Endothelial cell of umbilical vein (primary cell): ENCODE measurements around the gene RAP1GDS1. TPM values are rescaled to one million over a fixed set of nuclear protein-coding genes. Genes with fewer than 3 reads are reported as not detected.
"Not testable (repeated sequence)": the region's sequence is repeated elsewhere in the genome, so short reads cannot be mapped to it uniquely, and the experiment has no call there.

Experiments
- BruUV-seq: library from RNA; stranded (reverse); fragments of 400-500 nt; replicated peaks from 2 replicates; lab custom pipeline; 2021; lab: Mats Ljungman, UMichigan
- CTCF ChIA-PET: fragments of 300-600, 350-600 bp; sonication (Branson Sonifier 250); formaldehyde crosslinking; loops from one replicate; lab custom pipeline; 2021; ENCODE audit warnings: antibody characterized with exemption, inconsistent platforms; lab: Charles Lee
- POLR2A ChIA-PET: fragments of 300-600, 350-600 bp; sonication (Branson Sonifier 250); formaldehyde crosslinking; loops from one replicate; lab custom pipeline; 2021; ENCODE audit warnings: antibody characterized with exemption, inconsistent platforms; lab: Charles Lee
- DNase-seq: peaks from one replicate; pipeline ENCODE4 v3.0.0-alpha.2; 2011; ENCODE audit warnings: low read depth, low spot score
- FAIRE-seq: peaks from 2 replicates; lab custom pipeline; 2011; peaks lifted over from hg19 to GRCh38; lab: Jason Lieb, UNC
- H2AFZ ChIP-seq: 2 replicates; pipeline ENCODE4 v1.6.0; 2012; ENCODE audit warnings: low read depth, low read length, control low read depth, inconsistent platforms
- H3K27ac ChIP-seq: 2 replicates; pipeline ENCODE4 v1.5.1; 2011; ENCODE audit warnings: low read depth, mild to moderate bottlenecking, control low read depth, low read length, moderate library complexity; ENCODE audit not compliant: insufficient read depth
- H3K27me3 ChIP-seq, 2 experiments: 2 replicates each; pipeline versions ENCODE4 v1.6.0 to v1.6.1; 2011; ENCODE audit warnings: low read length in 2 of 2, mixed read lengths in 1 of 2; ENCODE audit not compliant: control insufficient read depth in 2 of 2, insufficient read depth in 2 of 2
- H3K36me3 ChIP-seq, 2 experiments: 2 replicates in 1 of 2; 3 replicates in 1 of 2; pipeline ENCODE4 v1.5.1; 2011; ENCODE audit warnings: low read length in 2 of 2, mild to moderate bottlenecking in 1 of 2, moderate library complexity in 1 of 2; ENCODE audit not compliant: control insufficient read depth in 2 of 2, insufficient read depth in 2 of 2; ENCODE audit errors: extremely low read depth in 1 of 2
- H3K4me1 ChIP-seq: 3 replicates; pipeline ENCODE4 v1.5.1; 2011; ENCODE audit warnings: mild to moderate bottlenecking, low read length; ENCODE audit not compliant: control insufficient read depth, insufficient read depth; ENCODE audit errors: extremely low read depth
- H3K4me2 ChIP-seq: 2 replicates; pipeline ENCODE4 v1.6.1; 2011; ENCODE audit warnings: low read length, control low read depth, mixed read lengths; ENCODE audit not compliant: insufficient read depth
- H3K4me3 ChIP-seq, 3 experiments: fragments of 200-600 bp in 1 of 3; sonication (generic), shearing (Covaris generic) in 1 of 3; replicated peaks in 1 of 3; 2 replicates each; pipeline ENCODE4 v1.5.1; 2011 to 2016; ENCODE audit warnings: control low read depth in 3 of 3, low read length in 3 of 3, mild to moderate bottlenecking in 2 of 3, inconsistent platforms in 1 of 3, low read depth in 1 of 3, moderate library complexity in 1 of 3; ENCODE audit not compliant: insufficient read depth in 1 of 3
- H3K79me2 ChIP-seq: 2 replicates; pipeline ENCODE4 v1.6.0; 2012; ENCODE audit warnings: low read length, inconsistent platforms; ENCODE audit not compliant: control insufficient read depth, insufficient read depth
- H3K9ac ChIP-seq: replicated peaks from 2 replicates; pipeline ENCODE3; 2011; ENCODE audit warnings: low read length, control low read depth; ENCODE audit not compliant: insufficient read depth; ENCODE audit errors: extremely low read depth
- H3K9me1 ChIP-seq: replicated peaks from 3 replicates; pipeline ENCODE4 v1.6.0; 2011; ENCODE audit warnings: mild to moderate bottlenecking, low read length; ENCODE audit not compliant: control insufficient read depth, insufficient read depth; ENCODE audit errors: extremely low read depth
- H3K9me3 ChIP-seq: replicated peaks from 2 replicates; pipeline ENCODE4 v1.5.1; 2012; ENCODE audit warnings: low read length, inconsistent platforms; ENCODE audit not compliant: control insufficient read depth, insufficient read depth
- H4K20me1 ChIP-seq: replicated peaks from 2 replicates; pipeline ENCODE3; 2011; ENCODE audit warnings: mild to moderate bottlenecking, low read length; ENCODE audit not compliant: control insufficient read depth, insufficient read depth; ENCODE audit errors: extremely low read depth
- CTCF ChIP-seq, 2 donors: IDR thresholded peaks; 1 replicate in 1 of 2; 2 replicates in 1 of 2; pipeline ENCODE4 v1.5.1; 2011; ENCODE audit warnings: low read length in 2 of 2, mild to moderate bottlenecking in 2 of 2, moderate library complexity in 2 of 2, control low read depth in 1 of 2, inconsistent platforms in 1 of 2, low read depth in 1 of 2; ENCODE audit not compliant: insufficient read depth in 1 of 2; ENCODE audit errors: extremely low read depth in 1 of 2
- EZH2 ChIP-seq: IDR thresholded peaks from 2 replicates; pipeline ENCODE4 v1.6.1; 2012; ENCODE audit warnings: borderline replicate concordance, low read depth, mild to moderate bottlenecking, moderate library complexity, low read length, inconsistent platforms; ENCODE audit not compliant: severe bottlenecking
- FOS ChIP-seq: IDR thresholded peaks from 2 replicates; pipeline ENCODE4 v1.6.1; 2011; ENCODE audit warnings: mild to moderate bottlenecking, low read length, moderate library complexity, borderline replicate concordance; ENCODE audit not compliant: insufficient read depth
- GATA2 ChIP-seq: IDR thresholded peaks from 2 replicates; pipeline ENCODE4 v1.7.0; 2011; ENCODE audit warnings: low read depth, mild to moderate bottlenecking, moderate library complexity, mixed read lengths, low read length; ENCODE audit not compliant: insufficient read length, insufficient read depth
- JUN ChIP-seq: IDR thresholded peaks from 2 replicates; pipeline ENCODE4 v1.6.1; 2011; ENCODE audit warnings: borderline replicate concordance, low read depth; ENCODE audit not compliant: insufficient read length, insufficient read depth
- MAX ChIP-seq: IDR thresholded peaks from 2 replicates; pipeline ENCODE4 v1.6.1; 2011; ENCODE audit not compliant: insufficient read depth, insufficient read length
- MYC ChIP-seq: IDR thresholded peaks from one replicate; pipeline ENCODE4 v1.6.1; 2011; ENCODE audit warnings: mild to moderate bottlenecking, low read depth, low read length
- POLR2A ChIP-seq: IDR thresholded peaks from 2 replicates; pipeline ENCODE4 v1.6.1; 2012; ENCODE audit warnings: low read depth, mild to moderate bottlenecking, control low read depth, low read length
- POLR2AphosphoS5 ChIP-seq: IDR thresholded peaks from 2 replicates; pipeline ENCODE4 v1.6.1; 2012; ENCODE audit warnings: low read depth, mild to moderate bottlenecking, control low read depth, low read length, moderate library complexity; ENCODE audit not compliant: insufficient read depth
- dilution Hi-C: fragments of 300-500 bp; cut with MboI; formaldehyde crosslinking; loops from one replicate; pipeline ENCODE4 v1.15.0; 2019; ENCODE audit warnings: low sequenced_read_pairs; ENCODE audit not compliant: extremely low pct_ligation_motif_present
- intact Hi-C: fragments of 100-400 bp; cut with micrococcal nuclease; formaldehyde crosslinking; loops from one replicate; pipeline ENCODE4 v1.10.0; 2022
- polyA plus RNA-seq, 4 experiments: library from polyadenylated mRNA; depleted of rRNA in 3 of 4; stranded (reverse) in 3 of 4; unstranded in 1 of 4; fragments of >200 nt; gene quantifications; 2 replicates each; pipeline versions ENCODE4 v1.2.1 to v1.2.3, GENCODE V29; 2011 to 2012; ENCODE audit warnings: missing spikeins in 1 of 4
- total RNA-seq: library from RNA; stranded (reverse); gene quantifications from 2 replicates; pipeline ENCODE4 v1.2.3, GENCODE V29; 2021

Gene RAP1GDS1
- total and polyA plus RNA-seq, 2 donors (not counting 3 experiments of a cell fraction or from before 2014, with no cell fraction given): 17.6 to 52.8 TPM

GRCh38 chr4:98287328-98287727, 26.1 kb downstream of the RAP1GDS1 start:
- H3K9ac ChIP-seq: no peak overlapping the region
- no peaks in the 10 kb centered on the region for H3K9me3 ChIP-seq
- no peak overlapping the region for H2AFZ ChIP-seq
- BruUV-seq: no TSS peak
- TF ChIP-seq MYC: no peak
- TF ChIP-seq CTCF (IDR thresholded peaks at IDR 0.05; ENCODE audit: extremely low read depth in 1 of 2, insufficient read depth in 1 of 2, low read depth in 1 of 2, low read length in 2 of 2): no peak
- no peak for TF ChIP-seq EZH2
- TF ChIP-seq FOS: no peak
- TF ChIP-seq GATA2: no peak
- no peak for TF ChIP-seq POLR2A
- TF ChIP-seq MAX: no peak
- no peak for TF ChIP-seq POLR2AphosphoS5
- TF ChIP-seq JUN: no peak
- intact Hi-C loops: no loop called here
- CTCF ChIA-PET: no interaction called here
- H3K4me2 ChIP-seq: no peak overlapping the region
- POLR2A ChIA-PET: no interaction called here
- dilution Hi-C loops: no loop called here
- no peaks in the 10 kb centered on the region for H3K27me3 ChIP-seq
- DNase-seq (no peak), FAIRE-seq (no peak)
- no peak overlapping the region for H3K27ac ChIP-seq
- H3K4me1 ChIP-seq: no peaks in the 10 kb centered on the region
- H3K36me3 ChIP-seq: no peaks in the 10 kb centered on the region
- no peak overlapping the region for H3K4me3 ChIP-seq
- peaks cover 81% of the 10 kb centered on the region for H3K79me2 ChIP-seq
- H4K20me1 ChIP-seq: peaks cover 5% of the 10 kb centered on the region
- no peaks in the 10 kb centered on the region for H3K9me1 ChIP-seq

- H3K4me3 ChIP-seq, H3K27ac ChIP-seq, H4K20me1 ChIP-seq, H3K4me1 ChIP-seq, H3K4me2 ChIP-seq, FAIRE-seq, H3K9me1 ChIP-seq, H3K27me3 ChIP-seq, intact Hi-C loops, CTCF ChIA-PET, BruUV-seq, POLR2A ChIA-PET, H3K36me3 ChIP-seq, H2AFZ ChIP-seq, DNase-seq, dilution Hi-C loops, H3K9ac ChIP-seq, H3K9me3 ChIP-seq: not testable (repeated sequence)
- peaks cover 76% of the 10 kb centered on the region for H3K79me2 ChIP-seq
Observed at GRCh38 chr4:98288671-98289070, 27.5 kb downstream of the RAP1GDS1 start.
